NCI-H2081 (cell line): ENCODE data around the gene ARPC1A.
"Not testable (repeated sequence)": the region's sequence is repeated elsewhere in the genome, so short reads cannot be mapped to it uniquely, and the experiment has no call there.

Experiments used
- DNase-seq, 2 experiments: peaks; one replicate each; lab custom pipeline; 2025; lab: John Stamatoyannopoulos, UW

Gene ARPC1A

DNA sequence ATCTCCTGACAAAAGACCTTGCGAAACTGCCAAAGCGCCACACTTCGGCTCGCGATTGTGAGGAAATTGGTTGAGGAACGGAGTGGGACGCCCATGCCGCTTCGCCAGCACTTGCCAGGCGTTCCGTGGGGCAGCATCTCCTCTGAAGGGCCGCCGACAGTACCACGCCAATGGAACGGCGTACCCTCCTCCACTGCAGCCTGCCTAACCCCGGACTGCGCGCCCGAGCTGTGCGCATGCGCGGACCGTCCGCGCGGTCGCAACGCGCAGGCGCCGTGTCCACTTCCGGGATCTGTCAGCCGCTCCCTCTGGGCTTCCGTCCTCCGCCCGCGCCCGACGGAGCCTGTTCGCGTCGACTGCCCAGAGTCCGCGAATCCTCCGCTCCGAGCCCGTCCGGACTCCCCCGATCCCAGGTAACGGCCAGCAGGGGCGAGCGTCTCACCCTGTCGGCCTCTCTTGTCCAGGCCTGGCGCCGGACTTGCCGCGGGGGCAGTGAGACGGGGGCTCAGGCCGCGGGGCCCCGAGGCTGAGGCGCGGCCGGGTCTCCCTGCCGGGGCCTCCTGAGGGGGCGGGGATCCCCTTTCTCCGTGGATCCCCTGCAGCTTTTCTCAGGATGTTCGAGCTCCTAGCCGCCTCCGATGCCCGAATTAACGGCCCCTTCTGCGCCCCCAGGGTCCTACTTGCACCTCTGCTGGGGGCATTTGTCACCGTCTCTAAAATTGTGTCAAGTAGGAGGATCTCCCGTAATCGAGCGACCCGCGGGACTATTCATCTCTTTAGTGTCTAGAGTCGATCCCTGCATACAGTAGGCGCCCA is at the start of gene ARPC1A:
Gene ARPC1A, plus strand, starts transcription at position 307 of the 816 bp plus-strand sequence. CDS start 7,456 bp downstream, outside the sequence.
- peak; percentile 94 to 95 for DNase-seq

DNA sequence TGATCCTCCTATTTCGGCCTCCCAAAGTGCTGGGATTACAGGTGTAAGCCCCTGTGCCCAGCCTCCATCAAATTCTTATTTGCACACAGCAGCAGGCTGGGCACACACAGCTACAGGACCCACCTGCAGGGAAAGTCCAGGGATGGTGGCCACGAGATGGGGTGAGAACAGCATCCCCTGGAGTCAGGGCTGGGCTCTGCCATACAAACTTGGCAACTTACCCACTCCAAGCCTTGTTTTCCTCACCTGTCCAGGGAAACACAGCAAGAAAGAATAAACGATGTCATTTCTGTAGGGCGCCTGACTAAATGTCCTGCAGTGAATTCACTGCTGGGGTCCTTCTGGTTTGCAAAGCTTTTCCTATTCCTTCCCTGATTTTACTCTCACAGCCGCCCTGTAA is 47.5 kb upstream of the ARPC1A start:
- DNase-seq: no peak

DNA sequence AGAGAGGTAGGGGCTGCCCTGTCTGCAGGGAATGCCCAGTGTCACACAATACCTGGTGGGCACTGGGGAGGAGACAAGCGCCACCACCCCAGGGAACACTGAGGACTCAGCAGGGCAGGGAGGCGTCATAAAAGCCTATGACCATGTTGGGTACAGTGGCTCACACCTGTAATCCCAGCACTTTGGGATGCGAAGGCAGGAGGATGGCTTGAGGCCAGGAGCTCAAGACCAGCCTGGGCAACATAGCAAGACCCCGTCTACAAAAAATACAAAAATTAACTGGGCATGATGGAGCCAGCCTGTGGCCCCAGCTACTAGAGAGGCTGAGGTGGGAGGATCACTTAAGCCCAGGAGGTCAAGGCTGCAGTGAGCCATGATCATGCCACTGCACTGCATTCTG is 41.5 kb upstream of the ARPC1A start:
- DNase-seq: not testable (repeated sequence)

DNA sequence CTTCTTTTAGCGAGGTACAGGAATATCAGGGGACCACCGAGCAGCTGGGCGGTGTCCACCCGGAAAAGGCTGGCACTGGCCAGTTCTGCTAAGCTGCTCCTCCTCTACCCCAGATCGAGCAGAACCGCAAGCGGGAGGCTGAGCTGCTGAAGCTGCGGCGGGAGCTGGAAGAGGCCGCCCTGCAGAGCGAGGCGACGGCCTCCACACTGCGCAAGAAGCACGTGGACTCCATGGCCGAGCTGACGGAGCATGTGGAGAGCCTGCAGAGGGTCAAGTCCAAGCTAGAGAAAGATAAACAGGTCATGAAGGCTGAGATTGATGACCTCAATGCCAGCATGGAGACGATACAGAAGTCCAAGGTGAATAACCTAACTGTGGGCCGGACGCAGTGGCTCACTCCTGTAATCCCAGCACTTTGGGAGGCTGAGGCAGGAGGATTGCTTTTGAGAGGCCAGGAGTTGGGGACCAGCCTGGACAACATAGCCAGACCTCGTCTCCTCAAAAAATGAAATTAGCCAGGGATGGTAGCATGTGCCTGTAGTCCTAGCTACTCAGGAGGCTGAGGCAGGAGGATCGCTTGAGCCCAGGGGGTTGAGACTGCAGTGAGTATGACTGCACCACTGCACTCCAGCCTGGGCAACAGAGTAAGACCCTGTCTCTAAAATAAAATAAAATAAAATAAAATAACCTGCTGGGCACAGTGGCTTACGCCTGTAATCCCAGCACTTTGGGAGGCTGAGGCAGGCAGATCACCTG is 37.7 kb upstream of the ARPC1A start:
- no peak for DNase-seq

GRCh38 chr7:99289185-99289584 is 36.5 kb upstream of the ARPC1A start:
- no peak for DNase-seq

DNA sequence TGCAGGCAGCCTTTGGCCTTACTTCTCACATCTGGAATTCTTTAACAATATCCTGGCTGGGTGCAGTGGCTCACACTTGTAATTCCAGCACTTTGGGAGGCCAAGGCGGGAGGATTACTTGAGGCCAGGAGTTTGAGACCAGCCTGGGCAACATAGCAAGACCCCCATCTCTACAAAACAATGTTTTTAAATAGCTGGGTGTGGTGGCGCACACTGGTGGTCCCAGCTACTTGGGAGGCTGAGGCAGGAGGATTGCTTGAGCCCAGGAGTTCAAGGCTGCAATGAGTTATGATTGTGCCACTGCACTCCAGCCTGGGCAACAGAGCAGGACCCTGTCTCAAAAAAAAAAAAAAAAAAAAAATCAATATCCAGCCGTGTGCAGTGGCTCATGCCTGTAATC is 35.5 kb upstream of the ARPC1A start:
- DNase-seq: not testable (repeated sequence)

DNA sequence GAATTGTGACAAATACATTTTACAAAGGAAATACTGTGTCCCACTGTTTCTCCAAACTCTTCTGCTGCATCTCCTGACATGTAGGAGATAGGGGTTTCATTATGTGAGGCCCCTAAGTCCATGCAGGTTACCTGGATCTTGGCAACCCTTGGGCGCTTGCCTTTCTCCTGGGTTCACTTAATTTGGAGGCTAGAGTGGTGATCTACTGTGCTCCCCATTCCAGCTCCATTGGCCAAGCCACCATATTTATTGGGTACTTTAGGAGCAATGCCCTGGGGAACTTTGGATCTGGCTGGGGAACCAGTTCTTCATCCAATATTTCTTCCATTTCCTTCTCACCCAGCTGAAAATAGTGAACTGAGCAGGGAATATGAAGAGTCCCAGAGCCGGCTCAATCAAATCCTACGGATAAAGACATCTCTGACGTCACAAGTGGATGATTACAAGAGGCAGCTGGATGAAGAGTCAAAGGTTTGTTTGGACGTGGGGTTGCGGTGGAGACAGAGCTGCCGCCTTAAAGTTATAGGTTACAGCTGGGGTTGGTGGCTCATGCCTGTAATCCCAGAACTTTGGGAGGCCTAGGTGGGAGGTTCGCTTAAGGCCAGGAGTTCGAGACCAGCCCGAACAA is 34.6 kb upstream of the ARPC1A start:
- DNase-seq: no peak

GRCh38 chr7:99292127-99292526 is 33.6 kb upstream of the ARPC1A start:
- DNase-seq: no peak

DNA sequence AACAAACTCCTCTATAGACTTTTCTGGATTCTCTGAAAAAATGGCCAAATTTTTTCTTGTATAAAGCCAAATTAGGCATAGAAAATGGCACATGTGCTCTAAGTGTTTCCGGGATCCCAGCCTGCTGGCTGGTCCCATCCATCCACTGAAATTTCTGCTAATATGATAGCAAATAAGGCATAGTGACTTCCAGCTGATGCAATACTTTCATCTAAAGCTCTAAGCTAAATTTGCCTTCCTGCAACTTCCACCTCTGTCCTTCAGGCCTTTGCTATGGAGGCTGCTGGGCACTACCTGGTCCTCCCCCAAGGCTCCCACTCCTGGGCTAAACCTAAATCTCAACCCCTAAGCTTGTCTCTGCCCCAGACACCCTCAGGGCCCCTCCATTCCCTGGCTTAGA is 32.5 kb upstream of the ARPC1A start:
- DNase-seq: no peak

GRCh38 chr7:99293650-99294049 is 32.0 kb upstream of the ARPC1A start:
- no peak for DNase-seq

DNA sequence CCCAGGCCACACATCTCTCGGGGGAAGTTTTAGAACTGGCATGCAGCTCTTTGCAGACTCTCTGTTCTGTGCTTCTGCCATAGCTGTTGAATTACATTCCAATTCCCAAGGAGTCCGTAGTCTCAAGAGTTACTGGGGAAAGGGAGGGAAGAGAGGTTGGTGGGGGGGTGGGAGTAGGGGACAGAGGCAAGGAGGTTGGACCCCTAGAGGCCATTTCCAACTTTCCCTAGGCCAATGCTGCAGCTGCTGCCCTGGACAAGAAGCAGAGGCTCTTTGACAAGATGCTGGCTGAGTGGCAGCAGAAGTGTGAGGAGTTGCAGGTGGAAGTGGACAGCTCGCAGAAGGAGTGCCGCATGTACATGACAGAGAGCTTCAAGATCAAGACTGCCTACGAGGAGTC is 29.2 kb upstream of the ARPC1A start:
- DNase-seq: no peak

GRCh38 chr7:99301496-99301895 is 24.2 kb upstream of the ARPC1A start:
- DNase-seq: no peak

DNA sequence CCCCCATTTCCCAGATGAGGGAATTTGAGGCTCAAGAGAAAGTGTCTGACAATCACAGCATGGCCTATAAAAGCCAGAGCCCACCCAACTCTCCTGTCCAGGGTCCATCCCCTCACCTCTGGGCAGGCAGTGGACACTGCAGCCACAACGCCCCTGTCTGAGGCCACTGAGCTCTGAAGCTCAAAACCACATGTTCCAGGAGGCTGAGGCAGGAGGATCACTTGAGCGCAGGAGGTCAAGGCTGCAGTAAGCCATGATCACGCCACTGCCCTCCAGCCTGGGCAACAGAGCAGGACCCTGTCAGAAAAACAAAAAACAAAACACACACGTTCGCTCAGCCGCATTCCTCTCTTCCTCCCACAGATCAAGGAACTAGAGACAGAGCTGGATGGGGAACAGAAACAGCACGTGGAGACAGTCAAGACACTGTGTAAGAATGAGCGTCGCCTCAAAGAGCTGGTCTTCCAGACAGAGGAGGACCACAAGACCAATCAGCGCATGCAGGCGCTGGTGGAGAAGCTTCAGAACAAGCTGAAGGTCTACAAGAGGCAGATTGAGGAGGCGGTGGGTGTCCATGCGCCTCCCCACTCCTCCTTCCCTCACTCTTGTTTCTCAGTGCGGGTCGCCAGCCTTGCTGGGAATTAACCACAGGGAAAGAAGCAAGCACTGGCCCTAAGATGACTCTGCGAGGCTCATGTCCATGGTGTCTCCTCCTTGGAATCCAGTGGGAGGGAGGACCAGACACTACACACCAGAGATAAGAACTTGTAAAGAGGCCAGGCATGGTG is 20.0 kb upstream of the ARPC1A start:
- no peak for DNase-seq

DNA sequence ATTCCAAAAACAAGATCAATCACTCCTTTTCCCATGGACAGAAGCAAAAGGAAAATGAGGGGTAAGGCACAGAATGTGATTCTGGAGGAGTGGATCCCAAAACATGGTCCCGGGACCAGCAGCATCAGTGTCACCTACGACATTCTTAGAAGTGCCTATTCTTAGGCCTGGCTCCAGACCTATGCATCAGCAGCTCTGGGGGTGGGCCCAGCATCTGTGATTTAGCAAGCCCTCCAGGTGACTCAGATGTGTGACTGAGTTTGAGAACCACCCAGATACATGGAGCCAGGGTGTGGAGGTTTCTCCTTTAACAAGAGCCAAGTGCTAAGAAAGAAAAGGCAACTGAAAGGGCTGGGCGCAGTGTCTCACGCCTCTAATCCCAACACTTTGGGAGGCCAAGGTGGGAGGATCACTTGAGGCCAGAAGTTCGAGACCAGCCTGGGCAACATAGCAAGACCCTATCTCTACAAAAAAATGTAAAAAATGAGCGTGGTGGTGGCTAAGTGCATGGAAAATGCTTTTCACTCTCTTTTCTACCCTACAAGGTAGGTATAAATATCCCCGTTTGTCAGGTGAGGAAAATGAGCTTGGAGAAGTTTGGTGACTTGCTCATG is 17.1 kb upstream of the ARPC1A start:
- DNase-seq: no peak

DNA sequence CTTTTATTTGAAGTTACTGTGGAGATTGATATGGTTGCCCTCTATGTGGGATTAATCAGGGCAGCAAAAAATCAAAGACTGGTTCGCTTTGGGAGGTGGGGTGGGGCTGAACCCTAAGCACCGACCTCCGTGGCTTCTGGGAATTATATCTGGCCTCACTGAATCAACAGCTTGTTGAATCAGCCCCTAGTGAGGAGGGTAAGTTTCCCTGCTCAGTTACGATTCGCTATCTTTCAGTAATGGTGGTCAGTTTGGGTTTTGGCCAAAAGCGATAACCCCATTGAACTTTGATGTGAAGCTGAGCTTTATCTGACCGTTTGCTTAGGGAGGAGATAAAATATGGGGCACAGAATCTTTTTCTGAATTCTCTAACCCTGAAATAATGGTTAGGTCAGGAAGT is 16.6 kb upstream of the ARPC1A start:
- no peak for DNase-seq

DNA sequence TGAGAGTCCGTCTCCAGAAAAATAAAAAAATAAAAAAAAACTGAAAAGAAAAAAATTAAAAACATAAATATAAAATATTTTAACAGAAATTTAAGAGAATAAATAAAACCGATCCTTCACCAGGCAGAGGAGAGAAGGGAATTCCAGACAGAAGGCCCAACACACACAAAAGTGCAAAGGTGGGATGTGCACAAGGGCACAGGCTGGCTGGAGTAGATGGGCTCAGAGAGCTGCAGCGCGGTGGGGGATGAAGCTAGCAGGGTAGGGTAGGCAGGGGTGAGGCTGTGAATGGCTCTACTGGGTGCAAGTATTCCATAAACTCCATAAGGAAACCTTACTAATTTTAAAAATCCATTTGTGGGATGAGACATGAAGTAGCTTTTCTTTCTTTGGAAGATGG is 15.7 kb upstream of the ARPC1A start:
- DNase-seq: no peak

GRCh38 chr7:99311702-99312101 is 14.0 kb upstream of the ARPC1A start:
- no peak for DNase-seq

- DNase-seq: peak; percentile 58 to 75
These were observed 13.1 kb upstream of the ARPC1A start for GRCh38 chr7:99312316-99313203.

GRCh38 chr7:99313204-99313573 is 12.5 kb upstream of the ARPC1A start:
- no peak for DNase-seq

- DNase-seq: no peak
These were observed 11.2 kb upstream of the ARPC1A start for GRCh38 chr7:99314504-99314903.

GRCh38 chr7:99320371-99320770 is 5.3 kb upstream of the ARPC1A start:
- DNase-seq: no peak
